ENCODE results near the gene ACOX3.

Gene ACOX3

DNA sequence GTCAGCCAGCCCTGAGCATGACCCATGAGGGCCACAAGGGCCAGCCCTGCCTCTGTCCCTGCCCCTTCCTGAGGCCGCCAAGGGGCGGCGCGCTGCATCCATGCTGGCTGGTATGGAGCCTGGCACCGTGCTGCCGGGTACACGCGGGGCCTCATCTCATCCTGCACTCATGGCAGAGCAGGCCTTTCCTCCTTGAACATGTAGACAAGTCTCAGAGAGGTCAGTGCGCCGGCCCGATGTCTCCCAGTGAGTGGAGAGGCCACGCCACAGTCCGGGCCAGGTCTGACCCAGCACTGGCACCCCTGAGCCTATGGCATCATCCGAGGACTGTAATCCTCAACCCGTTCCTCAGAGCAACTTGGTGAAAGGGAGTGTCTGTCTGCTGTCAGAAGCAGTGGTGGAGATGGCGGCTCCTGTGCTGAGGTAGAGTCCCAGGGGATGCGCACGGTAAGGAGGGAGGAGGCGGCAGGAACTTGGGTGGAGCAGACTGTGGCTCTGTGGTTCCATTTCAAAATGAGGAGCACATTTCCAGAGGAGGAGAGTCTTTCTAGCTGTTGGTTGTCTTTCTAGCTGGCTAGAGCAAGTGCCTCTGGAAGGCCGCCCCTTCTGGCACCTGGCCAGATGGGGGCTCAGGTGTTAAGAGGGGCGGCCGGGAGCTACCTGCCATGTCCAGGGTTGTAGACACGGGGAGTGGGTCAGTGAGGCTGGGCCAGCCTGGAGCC, 32.8 kb upstream of the ACOX3 start:
- no peaks in the 10 kb centered on the region for H3K27me3 ChIP-seq
- H3K4me3 ChIP-seq (ENCODE audit: low read depth, low read length): no peak overlapping the region
- H3K36me3 ChIP-seq: peaks cover 22% of the 10 kb centered on the region
- TF ChIP-seq, protein P1, sequence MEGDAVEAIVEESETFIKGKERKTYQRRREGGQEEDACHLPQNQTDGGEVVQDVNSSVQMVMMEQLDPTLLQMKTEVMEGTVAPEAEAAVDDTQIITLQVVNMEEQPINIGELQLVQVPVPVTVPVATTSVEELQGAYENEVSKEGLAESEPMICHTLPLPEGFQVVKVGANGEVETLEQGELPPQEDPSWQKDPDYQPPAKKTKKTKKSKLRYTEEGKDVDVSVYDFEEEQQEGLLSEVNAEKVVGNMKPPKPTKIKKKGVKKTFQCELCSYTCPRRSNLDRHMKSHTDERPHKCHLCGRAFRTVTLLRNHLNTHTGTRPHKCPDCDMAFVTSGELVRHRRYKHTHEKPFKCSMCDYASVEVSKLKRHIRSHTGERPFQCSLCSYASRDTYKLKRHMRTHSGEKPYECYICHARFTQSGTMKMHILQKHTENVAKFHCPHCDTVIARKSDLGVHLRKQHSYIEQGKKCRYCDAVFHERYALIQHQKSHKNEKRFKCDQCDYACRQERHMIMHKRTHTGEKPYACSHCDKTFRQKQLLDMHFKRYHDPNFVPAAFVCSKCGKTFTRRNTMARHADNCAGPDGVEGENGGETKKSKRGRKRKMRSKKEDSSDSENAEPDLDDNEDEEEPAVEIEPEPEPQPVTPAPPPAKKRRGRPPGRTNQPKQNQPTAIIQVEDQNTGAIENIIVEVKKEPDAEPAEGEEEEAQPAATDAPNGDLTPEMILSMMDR (IDR thresholded peaks at IDR 0.05; ENCODE audit: low read depth, low read length): no peak
- no peaks in the 10 kb centered on the region for H3K9me3 ChIP-seq
- no peak for DNase-seq
- no peaks in the 10 kb centered on the region for H3K4me1 ChIP-seq

DNA sequence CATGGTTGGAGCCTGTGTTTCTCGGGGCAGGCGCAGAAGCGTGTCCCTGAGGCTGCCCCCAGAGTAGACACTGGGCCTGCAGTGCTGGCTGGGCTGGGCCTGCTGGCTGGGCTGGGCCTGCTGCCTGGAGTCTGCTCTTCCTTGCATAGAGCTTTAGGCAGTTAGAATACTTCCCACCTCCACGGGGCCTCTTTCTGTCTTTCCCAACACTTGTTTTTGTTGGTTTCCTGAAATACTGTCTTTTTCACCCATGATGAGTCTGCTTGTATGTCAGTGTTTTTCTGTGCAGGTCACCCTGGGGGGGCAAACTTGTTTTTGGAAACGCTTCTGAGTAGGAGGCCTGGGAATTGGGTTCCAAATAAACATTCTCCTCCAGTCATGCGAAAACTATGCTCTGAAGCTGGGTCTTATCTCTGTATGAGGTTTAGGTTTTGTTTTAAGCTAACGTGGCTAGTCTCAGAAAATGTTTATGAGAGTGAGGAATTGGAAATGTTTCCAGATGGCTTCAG, 32.2 kb upstream of the ACOX3 start:
- no peak for DNase-seq
- TF ChIP-seq, protein P1 (IDR thresholded peaks at IDR 0.05; ENCODE audit: low read depth, low read length): no peak

DNA sequence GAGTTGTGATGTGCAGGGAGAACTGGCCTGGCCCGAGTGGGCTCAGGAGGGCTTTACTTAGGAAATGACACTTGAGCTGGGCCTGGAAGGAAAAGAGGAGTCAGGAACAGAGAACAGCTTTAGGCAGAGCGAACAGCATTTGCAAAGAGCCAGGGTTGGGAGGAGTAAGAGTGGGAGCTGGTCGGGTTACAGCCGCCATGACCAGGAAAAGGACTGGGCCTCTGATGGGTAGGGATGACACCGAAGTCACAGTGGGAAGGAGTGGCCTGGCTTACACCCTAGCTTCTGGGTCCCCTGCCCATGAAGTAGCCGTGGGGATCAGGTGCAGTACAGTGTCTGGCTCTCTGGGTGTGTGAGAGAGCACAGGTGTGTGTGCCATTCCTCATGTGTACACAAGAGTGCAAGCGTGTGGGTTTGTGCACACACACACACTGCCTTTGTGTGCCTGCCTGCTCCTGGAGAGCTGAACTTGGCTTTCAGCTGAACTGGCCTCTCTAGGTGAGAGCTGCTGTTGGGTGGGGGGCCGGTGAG, 31.7 kb upstream of the ACOX3 start:
- Histone ChIP-seq H3K27me3 (no peaks in the 10 kb centered on the region), H3K9me3 (no peaks in the 10 kb centered on the region), H3K4me3 (ENCODE audit: low read depth, low read length) (no peak overlapping the region), H3K4me1 (no peaks in the 10 kb centered on the region), H3K36me3 (peaks cover 27% of the 10 kb centered on the region)
- no peak for DNase-seq
- TF ChIP-seq, protein P1 (IDR thresholded peaks at IDR 0.05; ENCODE audit: low read depth, low read length): no peak

More for the DNA sequence above, 32.2 kb upstream of the ACOX3 start:
- H3K36me3 ChIP-seq: peaks cover 27% of the 10 kb centered on the region
- no peak overlapping the region for H3K4me3 ChIP-seq (ENCODE audit: low read depth, low read length)
- no peaks in the 10 kb centered on the region for H3K9me3 ChIP-seq
- no peaks in the 10 kb centered on the region for H3K4me1 ChIP-seq
- H3K27me3 ChIP-seq: no peaks in the 10 kb centered on the region

DNA sequence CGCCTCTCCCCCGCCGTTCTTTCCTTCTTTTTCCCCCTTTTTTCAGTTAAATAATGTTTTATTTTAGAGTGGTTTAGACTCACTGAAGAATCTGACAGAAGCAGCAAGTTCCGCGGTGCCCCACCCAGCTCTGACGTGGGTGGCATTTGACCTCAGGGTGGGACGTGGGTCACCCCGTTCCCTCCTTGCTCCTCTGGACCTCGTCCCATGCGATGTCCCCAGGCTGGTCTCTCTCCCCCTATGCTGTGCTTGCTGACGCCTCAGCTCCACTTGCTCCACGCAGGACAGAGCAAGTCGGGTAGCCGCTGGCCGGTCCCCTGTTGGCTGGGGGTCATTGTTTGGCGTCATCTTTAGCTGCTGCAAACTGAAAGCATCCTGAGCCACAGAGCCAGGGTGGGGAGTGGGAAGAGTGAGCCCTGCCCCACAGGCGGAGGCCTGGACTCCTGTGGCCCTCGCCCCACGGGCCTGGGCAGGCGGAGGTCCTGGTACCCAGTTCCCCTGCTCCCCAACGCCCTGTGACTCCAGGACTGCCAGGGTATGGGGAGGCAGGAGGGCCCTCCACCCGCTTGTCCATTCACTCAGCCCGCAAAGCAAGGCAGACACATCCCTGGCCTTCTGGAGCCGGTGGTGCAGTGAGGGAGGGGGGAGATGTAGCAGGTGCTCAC, 30.8 kb upstream of the ACOX3 start:
- DNase-seq: no peak
- Histone ChIP-seq H3K4me1 (no peaks in the 10 kb centered on the region), H3K4me3 (ENCODE audit: low read depth, low read length) (no peak overlapping the region), H3K9me3 (no peaks in the 10 kb centered on the region), H3K36me3 (peaks cover 28% of the 10 kb centered on the region), H3K27me3 (no peaks in the 10 kb centered on the region)
- TF ChIP-seq, protein P1 (IDR thresholded peaks at IDR 0.05; ENCODE audit: low read depth, low read length): no peak

DNA sequence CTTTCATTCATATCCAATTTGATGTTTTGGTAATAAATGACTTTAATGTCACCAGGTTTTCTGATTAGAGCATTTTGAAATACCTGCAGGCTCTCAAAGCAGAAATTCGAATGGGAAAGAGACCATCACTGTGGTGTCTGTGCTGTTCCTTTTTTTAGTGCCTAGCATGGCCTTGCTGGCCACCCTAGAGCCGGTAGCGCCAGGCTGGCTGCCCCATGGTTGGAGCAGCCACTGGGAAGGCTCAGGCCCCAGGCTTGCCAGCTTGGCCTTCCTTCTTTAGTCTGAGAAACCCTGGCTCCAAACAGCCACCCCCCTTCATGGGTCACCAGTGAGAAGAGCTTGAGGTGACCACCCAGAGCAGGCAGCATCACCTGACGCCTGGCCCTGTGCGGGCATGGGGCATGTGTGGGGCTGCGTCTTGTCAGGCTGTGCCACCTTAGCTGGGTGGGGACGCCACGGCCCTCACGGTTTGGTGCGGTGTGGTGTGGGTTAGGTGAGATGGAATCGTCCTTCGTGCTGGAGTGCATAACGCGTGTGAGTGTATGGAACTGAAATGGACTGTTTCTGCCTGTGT, 30.0 kb upstream of the ACOX3 start:
- TF ChIP-seq, protein P1 (IDR thresholded peaks at IDR 0.05; ENCODE audit: low read depth, low read length): no peak
- H3K27me3 ChIP-seq: no peaks in the 10 kb centered on the region
- DNase-seq: no peak
- no peak overlapping the region for H3K4me3 ChIP-seq (ENCODE audit: low read depth, low read length)
- H3K36me3 ChIP-seq: peaks cover 31% of the 10 kb centered on the region
- H3K9me3 ChIP-seq: no peaks in the 10 kb centered on the region
- H3K4me1 ChIP-seq: no peaks in the 10 kb centered on the region

All from BE2C (cell line).